SK-N-SH treated with all-trans-retinoic acid at 6 μM for 48 hours (cell line): ENCODE measurements around the gene UBE2S.
"Not testable (repeated sequence)": the region's sequence is repeated elsewhere in the genome, so short reads cannot be mapped to it uniquely, and the experiment has no call there.

Experiments used
- ATAC-seq: fragments of 200-7000 bp; cut with Tn5 transposase; 3 replicates; pipeline ENCODE4 v1.9.1; 2020; ENCODE audit warnings: mild to moderate bottlenecking, moderate library complexity
- CSDC2 ChIP-seq: fragments of 250-450 bp; sonication (Bioruptor Pico); IDR thresholded peaks from 2 replicates; pipeline ENCODE4 v1.5.0; 2020; ENCODE audit warnings: mild to moderate bottlenecking, moderate library complexity
- ESRRG ChIP-seq: fragments of 250-450 bp; sonication (Bioruptor Pico); IDR thresholded peaks from 2 replicates; pipeline ENCODE4 v1.6.1; 2021; ENCODE audit warnings: mild to moderate bottlenecking
- ISL1 ChIP-seq: fragments of 250-450 bp; sonication (Bioruptor Pico); IDR thresholded peaks from 2 replicates; pipeline ENCODE4 v2.1.2; 2022; ENCODE audit warnings: mild to moderate bottlenecking, moderate library complexity
- OSR1 ChIP-seq: fragments of 250-450 bp; sonication (Bioruptor Pico); IDR thresholded peaks from 2 replicates; pipeline ENCODE4 v1.8.0; 2022; ENCODE audit warnings: moderate library complexity, mild to moderate bottlenecking, inconsistent platforms
- PPARA ChIP-seq: fragments of 250-450 bp; sonication (Bioruptor Pico); IDR thresholded peaks from 2 replicates; pipeline ENCODE4 v1.5.0; 2020; ENCODE audit warnings: mild to moderate bottlenecking, borderline replicate concordance
- SNAI2 ChIP-seq: fragments of 250-450 bp; sonication (Bioruptor Pico); IDR thresholded peaks from 2 replicates; pipeline ENCODE4 v1.5.0; 2020; ENCODE audit warnings: mild to moderate bottlenecking, moderate library complexity
- TOX ChIP-seq: fragments of 250-450 bp; sonication (Bioruptor Pico); IDR thresholded peaks from 2 replicates; pipeline ENCODE4 v1.8.0; 2021; ENCODE audit warnings: mild to moderate bottlenecking, moderate library complexity, borderline replicate concordance
- ZFP3 ChIP-seq: fragments of 250-450 bp; sonication (Bioruptor Pico); IDR thresholded peaks from 2 replicates; pipeline ENCODE4 v1.5.0; 2020; ENCODE audit warnings: mild to moderate bottlenecking, moderate library complexity
- ZFP30 ChIP-seq: fragments of 450-650 bp; formaldehyde crosslinking; IDR thresholded peaks from 2 replicates; pipeline ENCODE4 v1.5.0; 2022; ENCODE audit warnings: mild to moderate bottlenecking, moderate library complexity
- ZNF70 ChIP-seq: fragments of 450-650 bp; formaldehyde crosslinking; IDR thresholded peaks from 2 replicates; pipeline ENCODE4 v1.5.0; 2020; ENCODE audit warnings: mild to moderate bottlenecking, moderate library complexity
- TF ChIP-seq, protein P1 (sequence below): fragments of 250-450 bp; sonication (Bioruptor Pico); IDR thresholded peaks from 2 replicates; pipeline ENCODE4 v1.8.0; 2021; ENCODE audit warnings: low read depth, mild to moderate bottlenecking, moderate library complexity, borderline replicate concordance
- TF ChIP-seq, protein P2 (sequence below): fragments of 250-450 bp; sonication (Bioruptor Pico); IDR thresholded peaks from 2 replicates; pipeline ENCODE4 v1.5.1; 2020; ENCODE audit warnings: low read depth, mild to moderate bottlenecking, moderate library complexity
- TF ChIP-seq, protein P3 (sequence below): fragments of 250-450 bp; sonication (Bioruptor Pico); IDR thresholded peaks from 2 replicates; pipeline ENCODE4 v1.5.1; 2021; ENCODE audit warnings: mild to moderate bottlenecking, moderate library complexity
- TF ChIP-seq, protein P4 (sequence below): fragments of 250-450 bp; sonication (Bioruptor Pico); IDR thresholded peaks from 2 replicates; pipeline ENCODE4 v1.8.0; 2020; ENCODE audit warnings: mild to moderate bottlenecking, moderate library complexity, borderline replicate concordance

Gene UBE2S

DNA sequence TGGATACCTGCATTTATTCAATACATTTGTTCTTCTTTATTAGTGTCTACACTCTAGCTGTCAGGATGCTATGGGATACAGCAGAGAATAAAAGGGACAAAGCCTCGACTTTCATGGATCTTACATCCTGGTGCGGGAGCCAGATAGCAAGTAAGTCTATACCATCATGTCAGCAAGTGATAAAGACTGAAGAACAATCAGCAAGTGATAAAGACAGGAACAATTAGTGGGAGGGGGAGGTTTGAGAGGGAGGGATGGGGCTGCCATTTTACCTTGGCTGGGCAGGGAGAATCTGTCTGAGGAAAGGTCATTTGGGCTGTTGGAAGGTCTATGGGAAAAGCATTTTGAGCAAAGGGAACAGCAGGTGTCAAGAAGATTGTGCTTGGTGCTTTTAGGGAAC, 2.6 kb upstream of the UBE2S start:
- ATAC-seq = no peak

DNA sequence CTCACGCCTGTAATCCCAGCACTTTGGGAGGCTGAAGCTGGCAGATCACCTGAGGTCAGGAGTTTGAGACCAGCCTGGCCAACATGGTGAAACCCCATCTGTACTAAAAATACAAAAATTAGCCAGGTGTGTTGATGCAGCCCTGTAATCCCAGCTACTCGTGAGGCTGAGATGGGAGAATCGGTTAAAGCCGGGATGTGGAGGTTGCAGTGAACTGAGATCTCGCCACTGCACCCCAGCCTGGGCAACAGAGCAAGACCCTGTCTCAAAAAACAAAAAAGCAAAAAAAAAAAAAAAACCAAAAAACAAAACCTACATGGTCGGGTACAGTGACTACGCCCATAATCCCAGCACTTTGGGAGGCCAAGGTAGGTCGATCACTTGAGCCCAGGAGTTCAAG, 1.6 kb upstream of the UBE2S start:
- not testable (repeated sequence) for ATAC-seq

More for the DNA sequence above, 2.6 kb upstream of the UBE2S start:
- no peak for TF ChIP-seq ZFP30 (CRISPR knock-in tag)
- TF ChIP-seq, protein P1, sequence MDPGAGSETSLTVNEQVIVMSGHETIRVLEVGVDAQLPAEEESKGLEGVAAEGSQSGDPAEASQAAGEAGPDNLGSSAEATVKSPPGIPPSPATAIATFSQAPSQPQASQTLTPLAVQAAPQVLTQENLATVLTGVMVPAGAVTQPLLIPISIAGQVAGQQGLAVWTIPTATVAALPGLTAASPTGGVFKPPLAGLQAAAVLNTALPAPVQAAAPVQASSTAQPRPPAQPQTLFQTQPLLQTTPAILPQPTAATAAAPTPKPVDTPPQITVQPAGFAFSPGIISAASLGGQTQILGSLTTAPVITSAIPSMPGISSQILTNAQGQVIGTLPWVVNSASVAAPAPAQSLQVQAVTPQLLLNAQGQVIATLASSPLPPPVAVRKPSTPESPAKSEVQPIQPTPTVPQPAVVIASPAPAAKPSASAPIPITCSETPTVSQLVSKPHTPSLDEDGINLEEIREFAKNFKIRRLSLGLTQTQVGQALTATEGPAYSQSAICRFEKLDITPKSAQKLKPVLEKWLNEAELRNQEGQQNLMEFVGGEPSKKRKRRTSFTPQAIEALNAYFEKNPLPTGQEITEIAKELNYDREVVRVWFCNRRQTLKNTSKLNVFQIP (CRISPR knock-in tag) = no peak
- TF ChIP-seq ISL1 (CRISPR knock-in tag) = no peak
- TF ChIP-seq ZNF70 (CRISPR knock-in tag) = no peak
- no peak for TF ChIP-seq OSR1 (CRISPR knock-in tag)

DNA sequence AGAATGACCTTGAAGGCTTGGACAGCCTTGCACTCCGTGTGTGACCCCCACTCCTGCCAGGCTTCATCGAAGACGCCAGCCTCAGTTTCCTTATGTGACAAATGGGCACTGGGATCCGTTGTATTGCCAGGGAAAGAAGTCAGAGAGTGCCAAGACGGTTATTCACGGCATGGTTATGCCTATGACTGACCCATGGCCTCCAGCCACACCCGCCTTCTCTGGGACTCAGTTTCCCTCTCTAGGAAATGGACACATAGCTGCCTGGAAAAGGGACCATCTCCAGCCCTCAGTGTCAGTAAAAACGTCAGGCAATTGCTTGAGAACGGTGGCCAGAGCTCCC, 915 bp upstream of the UBE2S start:
- no peak for ATAC-seq
- TF ChIP-seq OSR1 (CRISPR knock-in tag) = no peak
- TF ChIP-seq, protein P2, sequence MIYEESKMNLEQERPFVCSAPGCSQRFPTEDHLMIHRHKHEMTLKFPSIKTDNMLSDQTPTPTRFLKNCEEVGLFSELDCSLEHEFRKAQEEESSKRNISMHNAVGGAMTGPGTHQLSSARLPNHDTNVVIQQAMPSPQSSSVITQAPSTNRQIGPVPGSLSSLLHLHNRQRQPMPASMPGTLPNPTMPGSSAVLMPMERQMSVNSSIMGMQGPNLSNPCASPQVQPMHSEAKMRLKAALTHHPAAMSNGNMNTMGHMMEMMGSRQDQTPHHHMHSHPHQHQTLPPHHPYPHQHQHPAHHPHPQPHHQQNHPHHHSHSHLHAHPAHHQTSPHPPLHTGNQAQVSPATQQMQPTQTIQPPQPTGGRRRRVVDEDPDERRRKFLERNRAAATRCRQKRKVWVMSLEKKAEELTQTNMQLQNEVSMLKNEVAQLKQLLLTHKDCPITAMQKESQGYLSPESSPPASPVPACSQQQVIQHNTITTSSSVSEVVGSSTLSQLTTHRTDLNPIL (CRISPR knock-in tag) = 0 out of 2 replicates have a peak, but pooled peaks have one; percentile 29
- peak; percentile 68; the same call in 1 of the 2 replicates for TF ChIP-seq SNAI2 (CRISPR knock-in tag)
- TF ChIP-seq, protein P3, sequence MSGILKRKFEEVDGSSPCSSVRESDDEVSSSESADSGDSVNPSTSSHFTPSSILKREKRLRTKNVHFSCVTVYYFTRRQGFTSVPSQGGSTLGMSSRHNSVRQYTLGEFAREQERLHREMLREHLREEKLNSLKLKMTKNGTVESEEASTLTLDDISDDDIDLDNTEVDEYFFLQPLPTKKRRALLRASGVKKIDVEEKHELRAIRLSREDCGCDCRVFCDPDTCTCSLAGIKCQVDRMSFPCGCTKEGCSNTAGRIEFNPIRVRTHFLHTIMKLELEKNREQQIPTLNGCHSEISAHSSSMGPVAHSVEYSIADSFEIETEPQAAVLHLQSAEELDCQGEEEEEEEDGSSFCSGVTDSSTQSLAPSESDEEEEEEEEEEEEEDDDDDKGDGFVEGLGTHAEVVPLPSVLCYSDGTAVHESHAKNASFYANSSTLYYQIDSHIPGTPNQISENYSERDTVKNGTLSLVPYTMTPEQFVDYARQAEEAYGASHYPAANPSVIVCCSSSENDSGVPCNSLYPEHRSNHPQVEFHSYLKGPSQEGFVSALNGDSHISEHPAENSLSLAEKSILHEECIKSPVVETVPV = peak; percentile 52; the same call in 1 of the 2 replicates

DNA sequence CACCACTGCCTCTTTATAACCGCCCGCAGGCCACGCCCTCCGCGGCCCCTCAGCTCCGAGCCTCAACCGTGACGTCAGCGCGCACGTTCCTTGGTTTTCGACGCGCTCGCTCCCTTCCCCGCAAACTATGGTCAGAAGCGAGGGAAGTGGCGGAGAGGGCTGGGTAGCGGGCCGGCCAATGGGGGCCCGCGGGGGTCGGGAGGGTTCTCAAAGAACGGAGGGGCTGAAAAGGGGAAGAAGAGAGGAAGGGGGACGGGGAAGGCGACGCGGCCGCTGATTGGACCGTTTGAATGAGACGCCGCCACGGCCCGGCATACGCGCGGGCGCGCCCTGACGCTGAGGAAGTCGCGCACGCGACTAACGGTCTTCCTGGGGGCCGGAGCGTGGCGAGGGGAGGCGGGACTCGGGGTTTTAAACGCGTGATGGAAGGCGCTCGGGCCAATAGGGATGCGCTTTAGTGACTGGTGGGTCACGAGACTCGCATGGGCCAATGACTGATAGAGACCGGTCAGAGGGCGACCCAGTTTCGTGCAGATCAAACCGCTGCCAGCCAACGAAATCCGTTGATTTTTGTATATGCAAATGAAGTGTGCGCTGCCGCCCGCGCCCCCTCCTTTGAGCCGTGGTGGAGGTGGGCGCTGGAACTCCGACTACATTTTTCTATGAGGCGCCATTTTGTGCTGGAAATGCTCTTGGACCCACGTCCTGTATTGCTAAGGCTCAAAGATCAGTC, 378 bp upstream of the UBE2S start:
- no peak for TF ChIP-seq ZFP3
- 0 out of 2 replicates have a peak, but pooled peaks have one; percentile 21 for TF ChIP-seq CSDC2 (CRISPR knock-in tag)
- peak; percentile 96 for ATAC-seq

DNA sequence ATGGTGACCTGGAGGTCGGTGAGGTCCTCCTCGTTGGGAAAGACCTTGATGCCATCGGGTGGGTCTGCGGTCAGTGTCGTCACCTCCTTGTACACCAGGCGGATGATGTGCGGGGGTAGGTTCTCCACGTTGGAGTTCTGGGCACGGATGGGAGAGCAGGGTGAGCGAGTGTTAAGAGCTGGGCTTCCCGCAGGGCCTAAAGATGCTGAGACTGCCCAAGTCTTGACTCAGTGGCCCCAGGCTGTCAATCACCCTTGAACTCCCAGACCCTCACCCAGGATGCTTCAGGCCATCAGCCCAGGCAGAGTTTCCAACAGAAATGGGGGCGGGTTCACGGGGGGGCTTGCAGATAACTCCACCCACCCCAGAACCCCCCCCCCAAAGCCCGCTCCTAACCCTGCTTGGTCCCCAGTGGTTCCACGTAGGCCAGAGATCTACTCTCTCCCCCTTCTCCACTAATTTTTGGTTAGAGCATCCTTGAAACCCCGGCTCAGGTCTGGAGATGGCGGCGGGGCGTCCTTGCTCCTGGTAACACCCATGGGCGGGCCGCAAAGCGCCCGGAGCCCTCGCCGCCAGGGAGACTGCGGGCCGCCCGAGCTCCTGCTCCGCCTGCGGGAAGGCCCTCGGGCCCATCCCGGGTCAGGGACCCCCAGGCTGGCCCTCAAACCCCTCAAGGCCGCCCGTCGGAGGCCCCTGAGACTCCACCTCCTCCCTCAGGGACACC, 600 bp downstream of the UBE2S start:
- TF ChIP-seq, protein P1 (CRISPR knock-in tag) = no peak
- TF ChIP-seq, protein P4, sequence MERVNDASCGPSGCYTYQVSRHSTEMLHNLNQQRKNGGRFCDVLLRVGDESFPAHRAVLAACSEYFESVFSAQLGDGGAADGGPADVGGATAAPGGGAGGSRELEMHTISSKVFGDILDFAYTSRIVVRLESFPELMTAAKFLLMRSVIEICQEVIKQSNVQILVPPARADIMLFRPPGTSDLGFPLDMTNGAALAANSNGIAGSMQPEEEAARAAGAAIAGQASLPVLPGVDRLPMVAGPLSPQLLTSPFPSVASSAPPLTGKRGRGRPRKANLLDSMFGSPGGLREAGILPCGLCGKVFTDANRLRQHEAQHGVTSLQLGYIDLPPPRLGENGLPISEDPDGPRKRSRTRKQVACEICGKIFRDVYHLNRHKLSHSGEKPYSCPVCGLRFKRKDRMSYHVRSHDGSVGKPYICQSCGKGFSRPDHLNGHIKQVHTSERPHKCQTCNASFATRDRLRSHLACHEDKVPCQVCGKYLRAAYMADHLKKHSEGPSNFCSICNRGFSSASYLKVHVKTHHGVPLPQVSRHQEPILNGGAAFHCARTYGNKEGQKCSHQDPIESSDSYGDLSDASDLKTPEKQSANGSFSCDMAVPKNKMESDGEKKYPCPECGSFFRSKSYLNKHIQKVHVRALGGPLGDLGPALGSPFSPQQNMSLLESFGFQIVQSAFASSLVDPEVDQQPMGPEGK (CRISPR knock-in tag) = no peak
- no peak for TF ChIP-seq ISL1 (CRISPR knock-in tag)
- TF ChIP-seq SNAI2 (CRISPR knock-in tag) = no peak
- no peak for TF ChIP-seq ESRRG (CRISPR knock-in tag)
- no peak for TF ChIP-seq CSDC2 (CRISPR knock-in tag)
- TF ChIP-seq ZNF70 (CRISPR knock-in tag) = no peak
- no peak for TF ChIP-seq OSR1 (CRISPR knock-in tag)
- TF ChIP-seq, protein P3 = no peak
- TF ChIP-seq TOX = no peak
- TF ChIP-seq, protein P2 (CRISPR knock-in tag) = no peak
- no peak for TF ChIP-seq PPARA (CRISPR knock-in tag)
- TF ChIP-seq, all 23 proteins: peak for 0
- peak; percentile 25 for ATAC-seq
